Natural killer cell treated with Interleukin-12 subunit alpha and Interleukin-12 subunit beta and Interleukin-15 and Interleukin-18, amount 100 ng/mL, for 72 hours (primary cell): Measurements from ENCODE around the gene GABBR2. TPM values are rescaled to one million over a fixed set of nuclear protein-coding genes. Genes with fewer than 3 reads are reported as not detected.

Source experiments
- ATAC-seq, 2 donors: fragments of 150-1000 bp; cut with Tn5 transposase in 1 of 2; sonication (Bioruptor Pico), chemical (Tn5 transposase) in 1 of 2; 2 replicates each; pipeline ENCODE4 v1.10.0; 2021
- DNase-seq: peaks from one replicate; pipeline ENCODE4 v3.0.0; 2022; ENCODE audit warnings: low spot score
- H3K27ac Mint-ChIP-seq, 2 donors: 1 replicate in 1 of 2; 2 replicates in 1 of 2; pipeline ENCODE4 v1.8.0; 2022; ENCODE audit warnings: mixed read lengths in 2 of 2, mild to moderate bottlenecking in 1 of 2, moderate library complexity in 1 of 2
- H3K27me3 Mint-ChIP-seq, 2 donors: 1 replicate in 1 of 2; 2 replicates in 1 of 2; pipeline ENCODE4 v1.8.0; 2022; ENCODE audit warnings: mixed read lengths in 2 of 2
- H3K36me3 Mint-ChIP-seq: one replicate; pipeline ENCODE4 v1.8.0; 2022; ENCODE audit warnings: mixed read lengths
- H3K4me1 Mint-ChIP-seq, 2 donors: 1 replicate in 1 of 2; 2 replicates in 1 of 2; pipeline ENCODE4 v1.8.0; 2022; ENCODE audit warnings: low read depth in 2 of 2, mixed read lengths in 2 of 2, mild to moderate bottlenecking in 1 of 2
- H3K4me3 Mint-ChIP-seq: one replicate; pipeline ENCODE4 v1.8.0; 2022; ENCODE audit warnings: mixed read lengths
- H3K9me3 Mint-ChIP-seq: 2 replicates; pipeline ENCODE4 v1.8.0; 2022; ENCODE audit warnings: mixed read lengths
- total RNA-seq, 2 donors: library from RNA; stranded (reverse); gene quantifications; one replicate each; pipeline ENCODE4 v1.2.3, GENCODE V29; 2022

Gene GABBR2
- total RNA-seq, 2 donors from 2014 or later: not detected

- Mint-ChIP-seq H3K27me3 (peaks cover 12 to 24% of the 10 kb centered on the region in 2 donors), H3K36me3 (no peaks in the 10 kb centered on the region), H3K4me1 (no peaks in the 10 kb centered on the region), H3K27ac (no peak overlapping the region), H3K9me3 (no peaks in the 10 kb centered on the region), H3K4me3 (no peak overlapping the region)
- DNase-seq (no peak), ATAC-seq (no peak)
These were observed 157.0 kb downstream of the GABBR2 start for GRCh38 chr9:98551511-98552286.

- H3K9me3 Mint-ChIP-seq: no peaks in the 10 kb centered on the region
- H3K27me3 Mint-ChIP-seq: peaks cover 6 to 24% of the 10 kb centered on the region in 2 donors
- H3K4me3 Mint-ChIP-seq: no peak overlapping the region
- ATAC-seq (no peak), DNase-seq (no peak)
- no peaks in the 10 kb centered on the region for H3K36me3 Mint-ChIP-seq
- H3K4me1 Mint-ChIP-seq: no peaks in the 10 kb centered on the region
- no peak overlapping the region for H3K27ac Mint-ChIP-seq
These were observed 158.4 kb downstream of the GABBR2 start for GRCh38 chr9:98550206-98550820.

GRCh38 chr9:98549401-98549800 lies 159.3 kb downstream of the GABBR2 start:
- H3K27ac Mint-ChIP-seq: no peak overlapping the region
- peaks cover 7 to 25% of the 10 kb centered on the region in 2 donors for H3K27me3 Mint-ChIP-seq
- H3K36me3 Mint-ChIP-seq: no peaks in the 10 kb centered on the region
- no peaks in the 10 kb centered on the region for H3K4me1 Mint-ChIP-seq
- DNase-seq: no peak
- H3K4me3 Mint-ChIP-seq: no peak overlapping the region
- ATAC-seq: peak in 1 of 2 donors; percentile 57
- no peaks in the 10 kb centered on the region for H3K9me3 Mint-ChIP-seq

GRCh38 chr9:98547606-98548005 lies 161.1 kb downstream of the GABBR2 start:
- H3K9me3 Mint-ChIP-seq: no peaks in the 10 kb centered on the region
- H3K4me3 Mint-ChIP-seq: no peak overlapping the region
- H3K27ac Mint-ChIP-seq: no peak overlapping the region
- H3K36me3 Mint-ChIP-seq: no peaks in the 10 kb centered on the region
- ATAC-seq: no peak
- DNase-seq: no peak
- peaks cover 13 to 39% of the 10 kb centered on the region in 2 donors for H3K27me3 Mint-ChIP-seq
- no peaks in the 10 kb centered on the region for H3K4me1 Mint-ChIP-seq

- no peak overlapping the region for H3K27ac Mint-ChIP-seq
- H3K36me3 Mint-ChIP-seq: no peaks in the 10 kb centered on the region
- no peaks in the 10 kb centered on the region for H3K9me3 Mint-ChIP-seq
- no peaks in the 10 kb centered on the region for H3K4me1 Mint-ChIP-seq
- DNase-seq (no peak), ATAC-seq (no peak)
- H3K4me3 Mint-ChIP-seq: no peak overlapping the region
- H3K27me3 Mint-ChIP-seq: peaks cover 18 to 36% of the 10 kb centered on the region in 2 donors
These were observed 163.7 kb downstream of the GABBR2 start for GRCh38 chr9:98545021-98545420.

- Mint-ChIP-seq H3K4me1 (no peaks in the 10 kb centered on the region), H3K4me3 (no peak overlapping the region), H3K27ac (no peak overlapping the region), H3K9me3 (no peaks in the 10 kb centered on the region), H3K27me3 (peaks cover 14 to 20% of the 10 kb centered on the region in 2 donors), H3K36me3 (no peaks in the 10 kb centered on the region)
- ATAC-seq (no peak), DNase-seq (no peak)
These were observed 167.0 kb downstream of the GABBR2 start for GRCh38 chr9:98541684-98542230.

- Mint-ChIP-seq H3K27me3 (peaks cover 15 to 20% of the 10 kb centered on the region in 2 donors), H3K4me3 (no peak overlapping the region), H3K4me1 (no peaks in the 10 kb centered on the region), H3K9me3 (no peaks in the 10 kb centered on the region), H3K27ac (no peak overlapping the region), H3K36me3 (no peaks in the 10 kb centered on the region)
- DNase-seq: no peak
- ATAC-seq: no peak
These were observed 168.3 kb downstream of the GABBR2 start for GRCh38 chr9:98540476-98540875.

- H3K4me3 Mint-ChIP-seq: no peak overlapping the region
- H3K27me3 Mint-ChIP-seq: peaks cover 15 to 20% of the 10 kb centered on the region in 2 donors
- H3K27ac Mint-ChIP-seq: no peak overlapping the region
- H3K9me3 Mint-ChIP-seq: no peaks in the 10 kb centered on the region
- DNase-seq (no peak), ATAC-seq (no peak)
- H3K4me1 Mint-ChIP-seq: no peaks in the 10 kb centered on the region
- H3K36me3 Mint-ChIP-seq: no peaks in the 10 kb centered on the region
These were observed 168.8 kb downstream of the GABBR2 start for GRCh38 chr9:98539954-98540353.

- Mint-ChIP-seq H3K9me3 (no peaks in the 10 kb centered on the region), H3K27me3 (peaks cover 11 to 14% of the 10 kb centered on the region in 2 donors), H3K4me1 (no peaks in the 10 kb centered on the region), H3K27ac (no peak overlapping the region), H3K4me3 (no peak overlapping the region), H3K36me3 (no peaks in the 10 kb centered on the region)
- DNase-seq (no peak), ATAC-seq (no peak)
These were observed 170.1 kb downstream of the GABBR2 start for GRCh38 chr9:98538626-98539031.

- peaks cover 7 to 18% of the 10 kb centered on the region in 2 donors for H3K27me3 Mint-ChIP-seq
- H3K27ac Mint-ChIP-seq: no peak overlapping the region
- DNase-seq (no peak), ATAC-seq (no peak)
- no peaks in the 10 kb centered on the region for H3K4me1 Mint-ChIP-seq
- no peaks in the 10 kb centered on the region for H3K9me3 Mint-ChIP-seq
- no peaks in the 10 kb centered on the region for H3K36me3 Mint-ChIP-seq
- H3K4me3 Mint-ChIP-seq: no peak overlapping the region
These were observed 170.5 kb downstream of the GABBR2 start for GRCh38 chr9:98538203-98538602.

- Mint-ChIP-seq H3K9me3 (no peaks in the 10 kb centered on the region), H3K27ac (no peak overlapping the region), H3K36me3 (no peaks in the 10 kb centered on the region), H3K4me3 (no peak overlapping the region), H3K4me1 (no peaks in the 10 kb centered on the region), H3K27me3 (peaks cover 1 to 18% of the 10 kb centered on the region in 2 donors)
- ATAC-seq (peak; percentile 25 to 52), DNase-seq (no peak)
These were observed 172.1 kb downstream of the GABBR2 start for GRCh38 chr9:98536542-98537173.

- ATAC-seq (peak in 1 of 2 donors; percentile 2), DNase-seq (no peak)
- peaks cover 11 to 16% of the 10 kb centered on the region in 2 donors for H3K27me3 Mint-ChIP-seq
- H3K27ac Mint-ChIP-seq: peak overlapping the region in 1 of 2 donors; percentile 9
- no peak overlapping the region for H3K4me3 Mint-ChIP-seq
- no peaks in the 10 kb centered on the region for H3K9me3 Mint-ChIP-seq
- H3K36me3 Mint-ChIP-seq: no peaks in the 10 kb centered on the region
- no peaks in the 10 kb centered on the region for H3K4me1 Mint-ChIP-seq
These were observed 174.9 kb downstream of the GABBR2 start for GRCh38 chr9:98533866-98534265.

GRCh38 chr9:98533132-98533531 lies 175.6 kb downstream of the GABBR2 start:
- no peak for DNase-seq

GRCh38 chr9:98532574-98532973 lies 176.2 kb downstream of the GABBR2 start:
- Mint-ChIP-seq H3K36me3 (no peaks in the 10 kb centered on the region), H3K4me3 (no peak overlapping the region), H3K4me1 (no peaks in the 10 kb centered on the region), H3K27ac (no peak overlapping the region), H3K27me3 (peaks cover 16 to 23% of the 10 kb centered on the region in 2 donors), H3K9me3 (no peaks in the 10 kb centered on the region)
- no peak for ATAC-seq
- no peak for DNase-seq

More at GRCh38 chr9:98533132-98533531, 175.6 kb downstream of the GABBR2 start:
- H3K27me3 Mint-ChIP-seq: peaks cover 16 to 18% of the 10 kb centered on the region in 2 donors
- H3K9me3 Mint-ChIP-seq: no peaks in the 10 kb centered on the region
- no peak overlapping the region for H3K4me3 Mint-ChIP-seq
- H3K36me3 Mint-ChIP-seq: no peaks in the 10 kb centered on the region
- peak overlapping the region in 1 of 2 donors; percentile 9 for H3K27ac Mint-ChIP-seq
- H3K4me1 Mint-ChIP-seq: no peaks in the 10 kb centered on the region
- ATAC-seq: no peak
